ENCODE data around the gene HOXB2. TPM values are rescaled to one million over a fixed set of nuclear protein-coding genes. Genes with fewer than 3 reads are reported as not detected.

The HOXB2 gene
- total RNA-seq, 1 experiment from 2014 or later = 3.7 TPM

GRCh38 chr17:48577330-48577945 lies 32.5 kb upstream of the HOXB2 start:
- no peak for ATAC-seq
- Mint-ChIP-seq H3K4me1 (peaks cover 43% of the 10 kb centered on the region), H3K9me3 (no peaks in the 10 kb centered on the region), H3K4me3 (peak overlapping the region; percentile 48), H3K27ac (no peak overlapping the region), H3K27me3 (ENCODE audit: low read depth) (peaks cover 45% of the 10 kb centered on the region; the same call in 1 of the 2 replicates), H3K36me3 (no peaks in the 10 kb centered on the region)
- ChIA-PET POLR2A (no interaction called here), CTCF (interaction anchor here (1.0 to 1.3 kb wide), 2 partner anchors 36 to 59 kb away, joined by 4 read pairs; no protein-coding TSS in a partner anchor)
- TF ChIP-seq AR (CRISPR knock-in tag; IDR thresholded peaks at IDR 0.05) (no peak), NR1H2 (CRISPR knock-in tag; IDR thresholded peaks at IDR 0.05) (no peak), CREB1 (CRISPR knock-in tag; IDR thresholded peaks at IDR 0.05) (no peak), ZBTB43 (CRISPR knock-in tag; IDR thresholded peaks at IDR 0.05) (no peak), NR3C1 (CRISPR knock-in tag; conservative IDR thresholded peaks at IDR 0.05; ENCODE audit: low read depth) (no peak), ZNF219 (CRISPR knock-in tag; IDR thresholded peaks at IDR 0.05; ENCODE audit: borderline replicate concordance) (no peak), RORB (CRISPR knock-in tag; IDR thresholded peaks at IDR 0.05) (no peak), MLX (CRISPR knock-in tag; IDR thresholded peaks at IDR 0.05) (no peak), ERG (CRISPR knock-in tag; IDR thresholded peaks at IDR 0.05) (no peak), ZNF138 (CRISPR knock-in tag; conservative IDR thresholded peaks at IDR 0.05) (no peak)
- TF ChIP-seq, protein P1, sequence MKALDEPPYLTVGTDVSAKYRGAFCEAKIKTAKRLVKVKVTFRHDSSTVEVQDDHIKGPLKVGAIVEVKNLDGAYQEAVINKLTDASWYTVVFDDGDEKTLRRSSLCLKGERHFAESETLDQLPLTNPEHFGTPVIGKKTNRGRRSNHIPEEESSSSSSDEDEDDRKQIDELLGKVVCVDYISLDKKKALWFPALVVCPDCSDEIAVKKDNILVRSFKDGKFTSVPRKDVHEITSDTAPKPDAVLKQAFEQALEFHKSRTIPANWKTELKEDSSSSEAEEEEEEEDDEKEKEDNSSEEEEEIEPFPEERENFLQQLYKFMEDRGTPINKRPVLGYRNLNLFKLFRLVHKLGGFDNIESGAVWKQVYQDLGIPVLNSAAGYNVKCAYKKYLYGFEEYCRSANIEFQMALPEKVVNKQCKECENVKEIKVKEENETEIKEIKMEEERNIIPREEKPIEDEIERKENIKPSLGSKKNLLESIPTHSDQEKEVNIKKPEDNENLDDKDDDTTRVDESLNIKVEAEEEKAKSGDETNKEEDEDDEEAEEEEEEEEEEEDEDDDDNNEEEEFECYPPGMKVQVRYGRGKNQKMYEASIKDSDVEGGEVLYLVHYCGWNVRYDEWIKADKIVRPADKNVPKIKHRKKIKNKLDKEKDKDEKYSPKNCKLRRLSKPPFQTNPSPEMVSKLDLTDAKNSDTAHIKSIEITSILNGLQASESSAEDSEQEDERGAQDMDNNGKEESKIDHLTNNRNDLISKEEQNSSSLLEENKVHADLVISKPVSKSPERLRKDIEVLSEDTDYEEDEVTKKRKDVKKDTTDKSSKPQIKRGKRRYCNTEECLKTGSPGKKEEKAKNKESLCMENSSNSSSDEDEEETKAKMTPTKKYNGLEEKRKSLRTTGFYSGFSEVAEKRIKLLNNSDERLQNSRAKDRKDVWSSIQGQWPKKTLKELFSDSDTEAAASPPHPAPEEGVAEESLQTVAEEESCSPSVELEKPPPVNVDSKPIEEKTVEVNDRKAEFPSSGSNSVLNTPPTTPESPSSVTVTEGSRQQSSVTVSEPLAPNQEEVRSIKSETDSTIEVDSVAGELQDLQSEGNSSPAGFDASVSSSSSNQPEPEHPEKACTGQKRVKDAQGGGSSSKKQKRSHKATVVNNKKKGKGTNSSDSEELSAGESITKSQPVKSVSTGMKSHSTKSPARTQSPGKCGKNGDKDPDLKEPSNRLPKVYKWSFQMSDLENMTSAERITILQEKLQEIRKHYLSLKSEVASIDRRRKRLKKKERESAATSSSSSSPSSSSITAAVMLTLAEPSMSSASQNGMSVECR (CRISPR knock-in tag; IDR thresholded peaks at IDR 0.05; ENCODE audit: borderline replicate concordance) = no peak
- no peak for DNase-seq (ENCODE audit: low spot score)

- ATAC-seq = no peak
- CTCF ChIA-PET = interaction anchor here (0.6 kb wide), 1 partner anchor 25 kb away, joined by 5 read pairs; no protein-coding TSS in a partner anchor
- TF ChIP-seq FOXP1 (CRISPR knock-in tag; IDR thresholded peaks at IDR 0.05; ENCODE audit: borderline replicate concordance) = no peak
- TF ChIP-seq E2F4 (CRISPR knock-in tag; IDR thresholded peaks at IDR 0.05; ENCODE audit: borderline replicate concordance, low read depth) = no peak
- TF ChIP-seq, protein P2, sequence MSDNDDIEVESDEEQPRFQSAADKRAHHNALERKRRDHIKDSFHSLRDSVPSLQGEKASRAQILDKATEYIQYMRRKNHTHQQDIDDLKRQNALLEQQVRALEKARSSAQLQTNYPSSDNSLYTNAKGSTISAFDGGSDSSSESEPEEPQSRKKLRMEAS (CRISPR knock-in tag; IDR thresholded peaks at IDR 0.05) = no peak
- TF ChIP-seq TP53 (CRISPR knock-in tag; IDR thresholded peaks at IDR 0.05) = no peak
- TF ChIP-seq, protein P3, sequence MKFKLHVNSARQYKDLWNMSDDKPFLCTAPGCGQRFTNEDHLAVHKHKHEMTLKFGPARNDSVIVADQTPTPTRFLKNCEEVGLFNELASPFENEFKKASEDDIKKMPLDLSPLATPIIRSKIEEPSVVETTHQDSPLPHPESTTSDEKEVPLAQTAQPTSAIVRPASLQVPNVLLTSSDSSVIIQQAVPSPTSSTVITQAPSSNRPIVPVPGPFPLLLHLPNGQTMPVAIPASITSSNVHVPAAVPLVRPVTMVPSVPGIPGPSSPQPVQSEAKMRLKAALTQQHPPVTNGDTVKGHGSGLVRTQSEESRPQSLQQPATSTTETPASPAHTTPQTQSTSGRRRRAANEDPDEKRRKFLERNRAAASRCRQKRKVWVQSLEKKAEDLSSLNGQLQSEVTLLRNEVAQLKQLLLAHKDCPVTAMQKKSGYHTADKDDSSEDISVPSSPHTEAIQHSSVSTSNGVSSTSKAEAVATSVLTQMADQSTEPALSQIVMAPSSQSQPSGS (CRISPR knock-in tag; IDR thresholded peaks at IDR 0.05; ENCODE audit: borderline replicate concordance, low read depth) = no peak
These were observed 31.8 kb upstream of the HOXB2 start for GRCh38 chr17:48576479-48577309.

More at GRCh38 chr17:48576479-48577309, 31.8 kb upstream of the HOXB2 start:
- Mint-ChIP-seq H3K27me3 (ENCODE audit: low read depth) (peaks cover 38% of the 10 kb centered on the region; the same call in 1 of the 2 replicates), H3K4me3 (peak overlapping the region; percentile 43), H3K36me3 (no peaks in the 10 kb centered on the region), H3K4me1 (peaks cover 40% of the 10 kb centered on the region), H3K27ac (no peak overlapping the region), H3K9me3 (no peaks in the 10 kb centered on the region)
- POLR2A ChIA-PET = no interaction called here
- no peak for DNase-seq (ENCODE audit: low spot score)

All from WTC11 (cell line).